Activated CD4-positive, alpha-beta T cell treated with anti-CD3 and anti-CD28 coated beads, Interleukin-2, amount 10 ng/mL, durations not matched to agents 24 days and 14 days (primary cell): ENCODE results near the gene HIRA. TPM values are rescaled to one million over a fixed set of nuclear protein-coding genes. Genes with fewer than 3 reads are reported as not detected.
A peak's percentile ranks its signal among the peaks of the same experiment; 100 is the strongest.

ENCODE experiments used
- DNase-seq: peaks from one replicate; pipeline ENCODE4 v3.0.0; 2022
- H3K27ac Mint-ChIP-seq: one replicate; pipeline ENCODE4 v1.8.0; 2022; ENCODE audit warnings: mild to moderate bottlenecking, mixed read lengths
- H3K27me3 Mint-ChIP-seq: one replicate; pipeline ENCODE4 v1.8.0; 2022; ENCODE audit warnings: mixed read lengths
- H3K36me3 Mint-ChIP-seq: one replicate; pipeline ENCODE4 v1.8.0; 2022; ENCODE audit warnings: low read depth, mild to moderate bottlenecking, mixed read lengths
- H3K4me1 Mint-ChIP-seq: one replicate; pipeline ENCODE4 v1.8.0; 2021; ENCODE audit warnings: mixed read lengths
- H3K4me3 Mint-ChIP-seq: one replicate; pipeline ENCODE4 v1.8.0; 2022; ENCODE audit warnings: mild to moderate bottlenecking, moderate library complexity, mixed read lengths
- H3K9me3 Mint-ChIP-seq: one replicate; pipeline ENCODE4 v1.8.0; 2021; ENCODE audit warnings: mixed read lengths
- intact Hi-C: fragments of 100-400 bp; cut with micrococcal nuclease; formaldehyde crosslinking; loops from one replicate; pipeline ENCODE4 v1.15.1; 2023
- total RNA-seq: library from RNA; stranded (reverse); gene quantifications from 2 replicates; pipeline ENCODE4 v1.2.3, GENCODE V29; 2022

The HIRA gene
- total RNA-seq, 1 donor from 2014 or later, result 45.0 TPM

DNA sequence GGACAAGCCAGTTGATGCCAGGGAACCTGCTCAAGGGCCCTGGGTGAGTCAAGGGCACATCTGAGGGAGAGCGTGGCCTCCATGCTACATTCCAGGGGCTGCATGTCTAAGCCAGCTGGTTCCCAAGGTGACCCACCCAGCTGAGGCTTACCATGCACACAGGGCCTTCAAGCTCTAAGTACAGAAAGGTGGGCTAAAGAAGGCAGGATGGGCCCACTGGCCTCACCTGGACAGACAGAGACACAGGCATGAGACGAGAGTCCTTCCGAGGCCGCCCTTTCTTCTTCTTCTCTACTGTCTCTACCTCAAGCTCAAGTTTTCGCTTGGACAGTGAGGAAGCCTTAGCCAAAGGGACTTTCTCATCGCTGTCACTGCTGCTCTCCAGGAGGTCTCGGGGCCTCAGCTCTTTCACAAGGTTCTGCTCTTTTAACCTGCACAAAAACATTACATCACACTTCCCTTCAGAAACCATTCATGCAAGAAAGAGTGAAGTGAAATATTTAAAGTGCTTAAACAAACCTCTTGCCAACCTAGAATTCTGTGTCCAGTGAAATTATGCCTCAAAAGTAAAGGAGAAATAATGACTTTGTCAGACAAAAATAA lies 69.9 kb downstream of the HIRA start:
- intact Hi-C loops, result no loop called here
- no peak overlapping the region for H3K4me3 Mint-ChIP-seq
- H3K27ac Mint-ChIP-seq, result no peak overlapping the region
- no peaks in the 10 kb centered on the region for H3K27me3 Mint-ChIP-seq
- H3K4me1 Mint-ChIP-seq, result no peaks in the 10 kb centered on the region
- peaks cover 45% of the 10 kb centered on the region for H3K36me3 Mint-ChIP-seq
- no peak for DNase-seq
- no peaks in the 10 kb centered on the region for H3K9me3 Mint-ChIP-seq

DNA sequence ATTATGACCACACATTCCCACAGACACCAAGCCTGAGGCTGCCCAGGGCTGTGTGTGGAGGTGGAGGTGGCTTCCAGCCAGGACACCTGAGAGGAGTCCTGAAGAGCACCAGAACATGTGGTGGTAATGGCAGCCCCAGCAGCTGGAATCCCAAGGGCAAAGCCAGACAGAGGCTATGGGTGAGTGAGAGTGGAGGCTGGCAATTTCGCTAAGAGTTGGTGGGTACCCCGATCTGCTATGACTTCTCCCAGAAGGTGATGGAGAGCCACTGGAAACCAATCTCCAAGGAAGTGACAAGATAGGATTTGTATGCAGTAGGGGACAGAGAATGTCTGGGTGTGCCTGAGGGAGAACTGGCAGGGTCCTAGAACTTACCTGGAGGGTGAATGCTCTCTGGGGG lies 70.7 kb downstream of the HIRA start:
- no peaks in the 10 kb centered on the region for H3K9me3 Mint-ChIP-seq
- peaks cover 45% of the 10 kb centered on the region for H3K36me3 Mint-ChIP-seq
- H3K4me1 Mint-ChIP-seq, result no peaks in the 10 kb centered on the region
- H3K27me3 Mint-ChIP-seq, result no peaks in the 10 kb centered on the region
- intact Hi-C loops, result no loop called here
- no peak overlapping the region for H3K27ac Mint-ChIP-seq
- DNase-seq, result no peak
- no peak overlapping the region for H3K4me3 Mint-ChIP-seq

DNA sequence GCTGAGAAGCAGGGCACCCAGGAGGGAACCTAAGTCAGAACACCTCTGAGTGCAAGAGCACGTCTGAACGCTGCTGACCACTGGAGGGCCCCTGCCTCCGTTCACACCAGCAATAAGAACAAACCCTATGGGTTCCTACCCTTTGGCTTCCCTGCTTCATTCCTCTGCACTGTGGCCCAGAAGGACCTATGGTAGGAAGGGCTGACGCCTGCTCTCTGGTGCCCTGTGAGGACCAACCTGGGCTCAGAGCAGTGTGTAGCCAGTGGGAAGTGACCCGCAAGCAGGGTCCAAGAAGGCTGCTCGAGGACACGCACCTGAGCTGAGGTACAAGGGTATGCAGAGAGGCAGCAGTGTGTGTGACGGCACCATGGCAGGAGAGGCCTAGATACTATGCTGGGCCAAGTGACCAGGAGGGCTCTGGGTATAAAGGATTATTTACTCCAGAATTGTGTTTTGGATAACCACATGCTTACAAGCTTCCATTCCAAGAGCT lies 71.2 kb downstream of the HIRA start:
- intact Hi-C loops, result no loop called here
- Mint-ChIP-seq H3K27ac (no peak overlapping the region), H3K36me3 (peaks cover 47% of the 10 kb centered on the region), H3K4me1 (no peaks in the 10 kb centered on the region), H3K9me3 (no peaks in the 10 kb centered on the region), H3K27me3 (no peaks in the 10 kb centered on the region), H3K4me3 (no peak overlapping the region)
- no peak for DNase-seq

DNA sequence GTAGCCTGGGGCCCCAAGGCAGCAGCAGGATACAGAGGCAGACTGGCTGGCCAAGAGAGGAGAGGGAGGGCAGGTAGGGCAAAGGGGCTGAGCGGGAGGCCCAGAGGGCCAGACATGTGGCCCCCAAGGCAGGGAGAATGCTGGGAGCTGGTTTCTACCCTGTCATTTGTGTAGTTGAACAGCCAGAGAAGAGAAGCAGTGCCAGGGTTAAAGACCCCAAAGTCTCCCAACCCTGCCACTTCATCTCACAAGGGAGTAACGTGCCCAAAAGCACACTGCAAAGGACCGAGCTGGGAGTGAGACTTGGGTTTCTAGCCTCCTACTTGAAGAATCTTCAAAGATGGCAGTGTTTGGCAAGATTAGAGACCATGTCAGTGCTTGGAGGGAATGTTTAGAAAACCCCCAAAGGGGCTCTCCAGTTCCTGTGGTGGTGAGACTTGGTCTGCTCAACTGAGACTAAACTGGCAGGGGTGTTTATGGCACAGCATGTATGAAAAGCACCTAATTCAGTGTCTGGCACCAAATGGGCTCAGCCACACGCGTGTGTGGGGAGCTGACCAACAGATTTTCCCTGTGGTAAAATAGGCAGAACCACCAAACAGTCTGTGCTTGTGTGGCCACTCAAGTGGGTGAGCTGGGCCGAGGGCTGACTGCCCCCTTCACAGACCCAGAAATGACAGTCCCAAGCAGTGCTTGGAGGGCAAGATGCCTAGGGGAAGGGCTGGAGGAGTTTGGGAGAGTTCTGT lies 71.8 kb downstream of the HIRA start:
- Mint-ChIP-seq H3K27me3 (no peaks in the 10 kb centered on the region), H3K36me3 (peaks cover 48% of the 10 kb centered on the region), H3K4me1 (no peaks in the 10 kb centered on the region), H3K9me3 (no peaks in the 10 kb centered on the region), H3K27ac (no peak overlapping the region), H3K4me3 (no peak overlapping the region)
- DNase-seq, result no peak
- intact Hi-C loops, result no loop called here

DNA sequence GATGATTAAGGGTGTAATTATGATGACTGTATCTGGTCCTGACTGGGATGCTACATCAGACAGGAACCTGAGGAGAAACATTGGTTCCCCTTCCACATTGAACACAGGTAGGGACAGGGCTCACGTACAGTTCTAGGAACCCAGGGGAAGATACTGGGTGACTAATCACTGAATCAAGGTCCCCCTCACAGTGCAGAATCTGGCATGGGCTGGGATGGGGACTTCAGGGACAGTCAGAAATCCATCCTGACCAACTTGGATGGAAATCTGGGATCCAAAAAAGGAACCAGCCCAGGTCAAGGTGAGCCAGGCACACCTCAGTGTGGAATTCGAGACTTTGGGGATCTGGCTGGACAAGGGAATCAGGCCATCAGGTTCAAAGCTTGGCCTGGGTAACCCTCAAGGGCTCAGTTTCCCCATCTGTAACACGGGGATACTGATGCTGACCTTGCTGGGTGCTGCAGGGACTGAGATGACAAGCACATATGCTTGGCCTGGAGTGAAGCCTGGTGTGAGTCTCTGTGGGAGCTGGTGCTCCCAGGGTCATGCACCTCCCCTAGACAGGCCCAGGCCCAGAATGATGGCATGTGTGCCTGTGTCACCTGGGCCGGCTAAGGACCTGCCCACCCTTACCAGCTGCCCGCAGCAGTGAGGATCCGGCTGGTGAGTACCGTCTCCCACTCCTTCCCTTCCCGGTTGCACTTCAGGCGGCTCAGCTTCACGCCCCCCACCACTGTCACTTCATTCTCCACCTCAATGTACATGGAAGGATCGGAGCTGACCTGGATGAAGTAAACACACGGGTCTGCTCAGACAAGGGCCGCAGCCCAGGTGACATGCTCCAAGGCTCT lies 72.6 kb downstream of the HIRA start:
- no peak overlapping the region for H3K27ac Mint-ChIP-seq
- peaks cover 44% of the 10 kb centered on the region for H3K36me3 Mint-ChIP-seq
- H3K9me3 Mint-ChIP-seq, result no peaks in the 10 kb centered on the region
- H3K27me3 Mint-ChIP-seq, result no peaks in the 10 kb centered on the region
- H3K4me1 Mint-ChIP-seq, result no peaks in the 10 kb centered on the region
- intact Hi-C loops, result no loop called here
- DNase-seq, result no peak
- H3K4me3 Mint-ChIP-seq, result no peak overlapping the region

DNA sequence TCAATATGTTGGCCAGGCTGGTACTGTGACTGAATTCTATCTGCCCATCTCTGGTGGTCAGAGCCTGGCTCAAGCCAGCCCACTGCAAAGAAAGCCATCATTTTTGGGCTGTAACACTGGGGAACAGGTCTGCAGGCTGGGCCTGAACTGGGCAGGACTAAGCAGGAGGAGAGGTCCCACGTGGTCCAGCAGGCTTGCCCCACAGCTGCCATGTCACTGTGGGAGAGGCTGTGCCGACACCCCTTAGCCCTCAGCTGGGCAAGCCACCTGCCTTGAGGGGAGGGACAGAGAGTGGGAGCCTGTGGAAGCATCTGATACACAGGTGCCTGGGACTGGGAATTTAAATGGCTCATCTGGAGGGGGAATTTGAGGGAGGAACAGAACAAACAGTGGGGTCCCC lies 73.3 kb downstream of the HIRA start:
- Mint-ChIP-seq H3K27ac (no peak overlapping the region), H3K36me3 (peaks cover 42% of the 10 kb centered on the region)

DNA sequence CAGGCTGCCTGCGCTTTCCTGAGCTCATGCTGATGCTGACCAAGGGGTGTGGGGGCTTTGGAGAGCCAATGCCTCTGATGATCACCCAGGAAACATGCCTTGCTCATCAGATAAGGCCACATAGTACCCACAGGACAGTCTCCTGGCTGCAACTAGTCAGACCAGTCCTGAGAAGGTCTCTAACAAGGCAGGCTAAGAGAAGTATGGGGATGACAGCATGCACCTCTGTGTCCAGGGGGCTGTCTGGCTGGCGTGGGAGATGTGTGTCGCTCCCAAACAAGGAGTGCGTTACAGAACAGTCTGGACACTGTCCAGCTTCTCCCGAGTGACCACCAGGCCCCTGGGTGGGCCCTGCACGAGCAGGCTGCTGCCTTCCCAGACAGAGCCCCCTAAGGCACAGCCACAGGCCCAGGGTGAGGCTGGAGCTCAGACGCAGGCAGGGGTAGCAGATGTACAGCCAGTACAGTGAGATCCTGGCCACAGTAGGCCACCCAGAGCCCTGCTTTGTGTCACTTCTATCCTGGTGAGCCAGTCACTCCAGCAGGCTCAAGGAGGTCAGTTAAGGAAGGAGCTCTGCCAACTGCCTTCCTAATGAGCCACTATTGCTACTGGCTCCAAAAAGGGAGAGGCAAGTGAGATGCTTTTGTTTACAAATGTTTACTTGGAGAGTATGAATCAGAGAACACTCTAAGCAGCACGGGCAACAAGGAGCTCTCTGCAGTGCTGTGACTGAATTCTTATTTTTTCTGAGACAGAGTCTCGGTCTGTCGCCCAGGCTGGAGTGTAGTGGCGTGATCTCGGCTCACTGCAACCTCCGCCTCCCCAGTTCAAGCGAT lies 74.0 kb downstream of the HIRA start:
- no peak overlapping the region for H3K4me3 Mint-ChIP-seq
- peaks cover 42% of the 10 kb centered on the region for H3K36me3 Mint-ChIP-seq
- DNase-seq, result no peak
- H3K4me1 Mint-ChIP-seq, result no peaks in the 10 kb centered on the region
- intact Hi-C loops, result no loop called here
- H3K9me3 Mint-ChIP-seq, result no peaks in the 10 kb centered on the region
- H3K27ac Mint-ChIP-seq, result no peak overlapping the region
- no peaks in the 10 kb centered on the region for H3K27me3 Mint-ChIP-seq

More for the DNA sequence above, 73.3 kb downstream of the HIRA start:
- Mint-ChIP-seq H3K4me1 (no peaks in the 10 kb centered on the region), H3K9me3 (no peaks in the 10 kb centered on the region), H3K4me3 (no peak overlapping the region), H3K27me3 (no peaks in the 10 kb centered on the region)
- intact Hi-C loops, result no loop called here
- no peak for DNase-seq

DNA sequence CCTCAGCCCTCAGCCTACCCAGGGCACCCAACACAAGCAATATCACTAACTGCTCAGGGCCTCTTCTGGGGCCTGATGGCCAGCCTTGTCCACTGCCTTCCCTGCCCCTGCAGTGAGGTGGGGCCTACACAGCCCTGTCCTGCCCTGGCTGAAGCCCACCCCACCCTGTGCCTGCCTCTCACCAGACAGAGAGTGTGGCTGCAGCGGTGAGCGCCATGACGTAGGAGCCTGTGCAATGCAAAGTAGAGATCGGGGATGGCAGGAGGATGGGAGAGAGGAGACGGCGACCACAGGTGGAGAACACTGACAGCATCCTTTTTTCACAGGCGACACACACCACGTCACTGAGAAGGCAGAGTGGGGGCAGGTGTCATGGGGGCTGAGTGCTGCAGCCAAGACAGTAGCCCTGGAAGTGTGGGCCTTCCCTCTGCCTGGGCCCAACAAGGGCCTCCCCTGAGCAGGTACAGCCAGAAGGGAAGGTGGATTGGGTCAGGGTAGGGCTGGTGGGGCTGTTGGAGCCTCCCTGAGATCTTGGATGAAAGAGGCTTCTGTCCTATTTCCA lies 74.7 kb downstream of the HIRA start:
- H3K4me1 Mint-ChIP-seq, result no peaks in the 10 kb centered on the region
- H3K27me3 Mint-ChIP-seq, result no peaks in the 10 kb centered on the region
- H3K4me3 Mint-ChIP-seq, result no peak overlapping the region
- H3K9me3 Mint-ChIP-seq, result no peaks in the 10 kb centered on the region
- no peak overlapping the region for H3K27ac Mint-ChIP-seq
- intact Hi-C loops, result no loop called here
- DNase-seq, result no peak
- peaks cover 43% of the 10 kb centered on the region for H3K36me3 Mint-ChIP-seq

DNA sequence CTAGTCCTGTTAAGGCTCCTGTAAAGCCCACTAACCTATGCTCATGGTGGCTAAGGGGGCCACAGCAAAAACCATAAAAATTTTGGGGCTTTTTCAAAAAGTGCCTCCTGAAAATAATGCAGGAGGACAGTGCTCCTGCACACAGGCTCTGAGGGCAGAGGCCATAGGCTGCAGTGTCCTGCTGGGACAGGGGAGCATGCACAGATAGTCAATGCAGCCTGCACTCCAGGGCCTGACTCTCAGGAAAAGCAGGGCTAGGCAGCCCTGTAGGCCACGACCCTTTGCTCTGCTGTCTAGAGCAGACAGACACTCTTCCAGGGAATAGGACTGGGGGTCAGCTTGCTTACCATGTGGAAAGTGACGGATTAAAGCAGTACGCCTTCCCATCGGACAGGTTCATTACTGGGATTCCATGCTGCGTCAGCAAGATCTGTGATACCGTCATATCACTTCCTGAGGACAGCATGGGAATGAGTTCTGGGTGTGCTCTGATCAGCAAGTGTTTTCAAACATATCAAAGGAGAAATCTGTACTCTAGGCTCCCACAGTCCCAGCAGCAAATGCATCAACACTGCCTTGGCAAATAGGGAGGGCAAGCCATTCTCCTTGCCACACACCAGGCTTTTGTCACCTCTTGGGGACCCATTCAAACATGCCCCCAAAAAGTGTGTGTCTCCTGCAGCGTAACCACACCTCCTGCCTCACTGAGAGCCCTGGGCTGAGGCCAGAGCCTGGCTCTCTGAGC lies 75.9 kb downstream of the HIRA start:
- intact Hi-C loops, result no loop called here
- Mint-ChIP-seq H3K36me3 (peaks cover 43% of the 10 kb centered on the region), H3K4me3 (no peak overlapping the region), H3K4me1 (no peaks in the 10 kb centered on the region), H3K9me3 (no peaks in the 10 kb centered on the region), H3K27me3 (no peaks in the 10 kb centered on the region), H3K27ac (peak overlapping the region; percentile 7)
- no peak for DNase-seq

DNA sequence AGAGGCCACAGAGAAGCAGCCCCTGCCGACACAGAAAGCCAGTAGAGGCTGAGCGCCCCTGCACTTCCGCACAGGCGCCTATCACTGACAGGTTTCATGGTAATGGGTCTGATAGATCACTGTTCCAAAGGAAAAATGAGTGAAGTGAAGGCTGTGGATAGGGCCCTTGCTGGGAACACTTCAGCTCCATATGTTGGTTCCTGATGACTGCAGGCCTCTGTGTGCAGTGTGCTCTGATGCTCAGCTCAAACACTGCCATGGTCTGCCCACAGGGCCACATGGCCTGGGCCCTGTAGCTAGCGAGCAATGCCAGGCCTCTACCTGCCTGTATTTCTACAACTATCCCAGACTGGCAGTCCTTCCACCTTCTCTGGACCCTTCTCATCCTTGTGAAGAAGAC lies 77.3 kb downstream of the HIRA start:
- H3K36me3 Mint-ChIP-seq, result peaks cover 46% of the 10 kb centered on the region
- intact Hi-C loops, result no loop called here
- DNase-seq, result no peak

DNA sequence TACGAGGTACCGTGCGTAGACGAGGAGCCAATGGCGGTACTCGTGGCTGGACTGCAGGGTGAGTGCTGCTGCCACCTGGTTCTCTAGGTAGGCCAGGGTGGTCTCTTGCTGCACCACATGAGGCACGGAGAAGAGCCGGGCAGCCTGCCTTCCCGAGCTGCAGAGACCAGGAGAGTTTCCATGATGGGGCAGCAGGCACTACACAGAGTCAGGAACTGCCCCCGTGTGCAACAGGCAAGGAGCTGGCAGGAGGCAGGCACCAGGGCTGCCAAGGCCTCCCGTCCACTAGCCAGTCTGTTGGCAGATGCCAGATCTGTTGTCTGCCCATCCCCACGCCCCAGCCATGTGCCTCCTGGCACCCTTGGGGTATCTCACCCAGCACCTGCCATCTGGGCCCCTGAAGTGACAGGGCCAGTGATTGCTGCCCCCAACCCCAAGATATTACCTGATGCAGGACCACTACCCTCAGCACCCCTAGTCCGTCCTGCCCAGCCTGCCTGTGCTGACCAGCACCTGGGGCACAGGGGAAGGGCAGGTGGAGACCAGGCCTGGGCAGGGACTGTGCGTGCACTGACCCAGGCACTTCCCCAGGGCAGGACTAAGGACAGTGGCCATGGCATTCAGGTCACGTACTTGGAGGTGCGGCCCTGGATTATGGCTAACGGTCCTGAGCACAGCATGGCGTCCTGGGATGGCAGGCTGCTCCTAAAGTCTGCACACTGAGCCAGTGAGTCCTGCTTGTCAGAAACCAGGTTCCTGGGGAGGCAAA lies 78.0 kb downstream of the HIRA start:
- no peaks in the 10 kb centered on the region for H3K9me3 Mint-ChIP-seq
- DNase-seq, result no peak
- intact Hi-C loops, result no loop called here
- H3K4me1 Mint-ChIP-seq, result no peaks in the 10 kb centered on the region
- no peak overlapping the region for H3K27ac Mint-ChIP-seq
- H3K4me3 Mint-ChIP-seq, result no peak overlapping the region
- H3K36me3 Mint-ChIP-seq, result peaks cover 45% of the 10 kb centered on the region
- no peaks in the 10 kb centered on the region for H3K27me3 Mint-ChIP-seq

More for the DNA sequence above, 77.3 kb downstream of the HIRA start:
- no peak overlapping the region for H3K4me3 Mint-ChIP-seq
- H3K4me1 Mint-ChIP-seq, result no peaks in the 10 kb centered on the region
- no peaks in the 10 kb centered on the region for H3K27me3 Mint-ChIP-seq
- H3K9me3 Mint-ChIP-seq, result no peaks in the 10 kb centered on the region
- no peak overlapping the region for H3K27ac Mint-ChIP-seq

DNA sequence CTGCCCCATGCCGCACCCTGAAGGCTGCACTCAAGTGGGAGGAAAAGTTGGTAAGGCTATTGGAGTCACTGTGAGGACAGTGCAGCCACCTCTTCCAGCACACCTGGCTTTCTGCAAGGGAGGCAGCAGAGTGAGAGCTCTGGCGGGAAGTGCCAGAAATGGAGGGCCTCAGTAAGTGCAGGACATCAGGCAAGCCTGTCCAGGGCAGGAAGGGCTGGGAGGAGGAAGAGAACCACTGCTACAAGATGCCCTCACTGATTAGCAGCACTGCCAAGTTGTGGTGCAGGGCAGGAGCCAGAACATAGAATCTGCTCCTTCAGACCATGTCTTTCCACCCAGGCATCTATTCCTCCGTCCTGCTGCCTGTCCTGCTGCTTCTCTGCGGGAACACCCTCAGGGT lies 78.8 kb downstream of the HIRA start:
- intact Hi-C loops, result no loop called here
- Mint-ChIP-seq H3K9me3 (no peaks in the 10 kb centered on the region), H3K36me3 (peaks cover 43% of the 10 kb centered on the region), H3K27me3 (no peaks in the 10 kb centered on the region), H3K27ac (no peak overlapping the region), H3K4me1 (no peaks in the 10 kb centered on the region), H3K4me3 (no peak overlapping the region)
- no peak for DNase-seq
